Stimulated activated CD8-positive, alpha-beta memory T cell treated with anti-CD3 and anti-CD28 coated beads, Interleukin-12 subunit alpha, Interleukin-12 subunit beta, amount 100 ng/mL, for 4 hours (primary cell): ENCODE results near the gene TRIP6.

Experiments
- DNase-seq: peaks from one replicate; pipeline ENCODE4 v3.0.0-alpha.2; 2020; ENCODE audit warnings: low read depth

Gene TRIP6, protein sequence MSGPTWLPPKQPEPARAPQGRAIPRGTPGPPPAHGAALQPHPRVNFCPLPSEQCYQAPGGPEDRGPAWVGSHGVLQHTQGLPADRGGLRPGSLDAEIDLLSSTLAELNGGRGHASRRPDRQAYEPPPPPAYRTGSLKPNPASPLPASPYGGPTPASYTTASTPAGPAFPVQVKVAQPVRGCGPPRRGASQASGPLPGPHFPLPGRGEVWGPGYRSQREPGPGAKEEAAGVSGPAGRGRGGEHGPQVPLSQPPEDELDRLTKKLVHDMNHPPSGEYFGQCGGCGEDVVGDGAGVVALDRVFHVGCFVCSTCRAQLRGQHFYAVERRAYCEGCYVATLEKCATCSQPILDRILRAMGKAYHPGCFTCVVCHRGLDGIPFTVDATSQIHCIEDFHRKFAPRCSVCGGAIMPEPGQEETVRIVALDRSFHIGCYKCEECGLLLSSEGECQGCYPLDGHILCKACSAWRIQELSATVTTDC

DNA sequence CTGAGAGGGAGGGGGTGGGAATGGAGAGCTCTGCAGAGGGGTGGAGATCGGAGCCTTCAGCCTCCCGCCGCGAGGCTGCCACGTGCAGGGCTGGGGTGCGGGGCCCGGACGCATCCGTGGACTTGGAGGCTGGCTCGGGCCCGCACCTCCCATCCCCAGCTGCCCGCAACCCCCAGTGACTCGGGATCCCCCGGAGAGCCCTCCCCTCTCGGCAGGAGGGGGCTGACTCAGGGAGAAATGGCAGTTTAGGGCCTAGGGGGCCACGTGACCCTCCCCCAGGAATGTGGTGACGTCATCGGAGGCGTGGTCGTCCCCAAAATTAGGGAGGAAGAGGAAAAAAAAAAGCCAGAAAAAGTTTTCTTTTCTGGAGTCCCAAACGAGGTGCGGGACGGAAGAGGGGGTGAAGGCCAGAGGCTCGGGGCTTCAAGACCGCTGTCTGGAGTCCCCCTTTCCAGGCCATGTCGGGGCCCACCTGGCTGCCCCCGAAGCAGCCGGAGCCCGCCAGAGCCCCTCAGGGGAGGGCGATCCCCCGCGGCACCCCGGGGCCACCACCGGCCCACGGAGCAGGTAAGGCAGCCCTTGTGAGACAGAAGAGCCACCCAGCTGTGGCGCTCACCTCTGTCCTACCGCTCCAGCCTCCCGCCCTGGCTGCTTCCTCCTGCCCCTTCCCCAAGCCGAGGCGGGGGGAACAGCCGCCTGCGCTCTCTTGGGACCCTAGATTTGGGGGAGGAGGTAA is at the start of gene TRIP6:
TSS of gene TRIP6 (plus strand) at position 348 of the 736 bp plus-strand sequence. CDS start at position 459, 111 bp downstream.
- DNase-seq = no peak

GRCh38 chr7:100818366-100818765 is 48.8 kb upstream of the TRIP6 start:
- no peak for DNase-seq

DNA sequence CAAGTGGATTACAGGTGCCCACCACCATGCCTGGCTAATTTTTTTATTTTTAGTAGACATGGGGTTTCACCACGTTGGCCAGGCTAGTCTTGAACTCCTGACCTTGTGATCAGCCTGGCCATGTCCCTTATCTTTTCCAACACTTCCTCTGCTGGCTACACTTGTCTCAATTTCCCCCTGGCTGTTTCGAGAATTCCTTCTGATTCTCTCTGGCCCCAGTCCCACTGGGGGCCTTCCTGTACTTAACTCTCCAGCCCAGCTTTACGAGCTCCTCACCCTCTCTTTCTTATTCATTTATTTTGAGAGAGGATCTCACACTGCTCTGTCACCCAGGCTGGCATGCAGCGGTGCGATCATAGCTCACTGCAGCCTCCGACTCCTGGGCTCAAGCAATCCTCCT is 48.4 kb upstream of the TRIP6 start:
- DNase-seq = no peak

- DNase-seq = no peak
Measured at GRCh38 chr7:100819586-100819985, 47.6 kb upstream of the TRIP6 start.

- no peak for DNase-seq
Measured at GRCh38 chr7:100822236-100823139, 44.7 kb upstream of the TRIP6 start.

DNA sequence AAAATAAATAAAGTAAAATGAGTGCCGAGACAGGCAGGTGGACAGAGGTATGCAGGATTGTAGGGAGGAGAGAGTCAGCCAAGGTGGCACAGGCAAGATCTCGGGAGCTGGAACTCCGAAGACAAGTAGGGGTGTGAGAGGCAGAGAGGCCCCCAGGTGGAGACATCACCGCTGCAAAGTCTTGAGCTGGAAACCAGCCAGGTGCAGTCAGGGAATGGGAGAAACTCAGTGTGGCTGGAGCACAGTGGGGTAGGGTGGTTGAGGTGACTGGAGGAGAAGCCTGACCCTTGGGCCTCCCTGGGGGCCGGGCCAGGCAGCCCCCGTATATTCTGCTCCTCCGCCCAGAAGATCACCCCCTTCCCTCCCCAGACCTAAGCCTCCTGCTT is 44.1 kb upstream of the TRIP6 start:
- DNase-seq = no peak

DNA sequence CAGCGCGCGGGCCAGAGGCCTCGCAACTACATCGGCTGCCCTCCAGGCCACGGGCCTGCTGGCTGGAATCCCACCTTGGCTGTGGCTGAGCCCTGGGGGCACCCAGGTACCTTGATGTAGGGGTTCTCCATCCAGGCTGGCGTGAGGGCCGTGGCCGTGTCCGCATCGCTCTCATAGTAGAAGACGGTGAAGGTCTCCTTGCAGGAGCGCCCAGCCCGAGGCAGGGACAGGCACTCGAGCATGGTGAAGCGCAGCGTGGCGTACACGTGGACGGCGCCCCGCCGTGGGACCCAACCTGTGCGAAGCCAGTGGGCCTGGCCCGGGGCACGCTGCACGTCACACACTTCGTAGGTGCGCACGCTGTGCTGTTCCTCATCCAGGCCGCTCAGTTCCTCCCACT is 43.7 kb upstream of the TRIP6 start:
- DNase-seq = no peak

GRCh38 chr7:100824499-100825214 is 42.5 kb upstream of the TRIP6 start:
- no peak for DNase-seq

- no peak for DNase-seq
Measured at GRCh38 chr7:100825215-100825671, 41.9 kb upstream of the TRIP6 start.

DNA sequence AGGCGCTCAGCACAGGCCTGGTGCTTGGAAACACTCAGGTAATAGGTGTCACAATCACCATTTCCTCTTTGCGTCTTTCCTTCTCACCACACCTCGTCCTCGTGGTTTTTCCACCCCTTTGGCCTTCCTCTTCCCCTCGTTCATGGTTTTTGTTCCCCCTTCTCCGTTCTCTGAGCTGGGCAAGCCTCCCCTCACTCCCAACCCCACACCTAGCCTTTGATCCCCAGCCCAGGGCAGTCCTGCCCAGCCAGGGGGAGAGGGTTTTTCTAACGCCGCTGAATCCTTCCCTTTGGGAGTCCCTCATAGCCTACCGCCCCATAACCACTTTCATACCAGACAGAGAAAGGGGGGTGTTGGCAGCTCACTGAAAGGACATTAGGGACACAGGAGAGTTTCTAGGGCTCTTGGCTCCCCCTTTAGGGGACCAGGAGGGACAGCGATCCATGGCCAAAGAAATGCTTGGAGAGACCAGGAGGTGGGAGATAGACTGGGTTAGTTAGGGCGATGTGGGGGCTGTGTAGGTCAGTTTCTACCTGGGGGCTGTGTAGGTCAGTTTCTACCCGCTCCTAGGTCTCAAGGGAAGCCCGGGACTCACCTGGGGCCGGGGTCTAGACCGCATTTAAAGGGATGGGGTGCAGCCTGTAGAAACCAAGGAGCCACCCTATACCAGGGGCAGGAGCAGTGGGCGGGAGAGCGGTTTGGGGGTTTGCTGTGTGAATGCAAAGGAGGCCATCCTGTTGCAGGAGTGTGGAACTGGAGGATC is 41.3 kb upstream of the TRIP6 start:
- no peak for DNase-seq

GRCh38 chr7:100826514-100827329 is 40.5 kb upstream of the TRIP6 start:
- no peak for DNase-seq

DNA sequence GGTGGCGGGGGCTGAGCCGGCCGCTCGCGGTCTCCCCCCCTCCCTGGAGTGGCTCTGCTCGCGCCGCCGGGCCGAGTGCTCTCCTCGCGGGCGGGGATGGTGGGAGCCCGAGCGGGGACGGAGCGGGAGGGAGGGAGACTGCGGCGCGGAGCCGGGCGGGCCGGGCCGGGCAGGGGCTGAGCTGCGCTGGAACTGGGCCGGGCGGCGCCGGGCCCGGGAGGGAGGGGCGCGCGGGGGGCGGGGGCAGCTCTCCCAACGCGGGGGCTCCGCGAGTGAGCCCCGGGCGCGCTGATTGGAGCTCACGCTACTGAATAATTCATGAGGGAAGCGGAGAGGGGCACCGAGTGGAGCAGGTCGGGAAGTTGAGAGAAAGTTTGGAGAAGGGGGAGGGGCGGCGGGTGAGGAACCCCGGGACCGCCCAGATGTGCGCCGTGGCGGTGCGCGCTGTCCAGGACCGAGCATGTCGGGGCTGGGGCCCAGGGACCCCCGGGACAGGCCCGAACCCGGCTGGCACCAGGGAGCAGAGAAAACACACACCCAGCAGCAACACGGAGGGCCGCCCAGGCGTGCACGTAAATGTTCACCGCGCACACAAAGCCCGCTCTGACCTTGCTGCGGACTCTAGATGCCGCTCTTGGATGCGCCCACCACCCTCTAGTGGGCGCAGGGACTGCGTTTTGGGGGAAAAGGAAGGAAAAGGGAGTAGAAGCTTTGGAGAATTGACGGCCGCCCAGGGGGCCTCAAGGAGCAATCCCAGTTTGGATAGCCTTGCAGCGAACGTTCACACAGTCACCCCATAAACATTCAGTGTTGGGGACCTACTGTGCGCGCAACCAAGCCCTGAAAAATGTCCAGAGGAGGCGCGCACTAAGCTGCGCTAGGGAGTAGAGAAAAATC is 39.6 kb upstream of the TRIP6 start, which contains the start of gene EPHB4:
TSS of gene EPHB4 (minus strand) at position 194 of the 897 bp plus-strand sequence. CDS start 493 bp downstream, outside the sequence.
- no peak for DNase-seq

DNA sequence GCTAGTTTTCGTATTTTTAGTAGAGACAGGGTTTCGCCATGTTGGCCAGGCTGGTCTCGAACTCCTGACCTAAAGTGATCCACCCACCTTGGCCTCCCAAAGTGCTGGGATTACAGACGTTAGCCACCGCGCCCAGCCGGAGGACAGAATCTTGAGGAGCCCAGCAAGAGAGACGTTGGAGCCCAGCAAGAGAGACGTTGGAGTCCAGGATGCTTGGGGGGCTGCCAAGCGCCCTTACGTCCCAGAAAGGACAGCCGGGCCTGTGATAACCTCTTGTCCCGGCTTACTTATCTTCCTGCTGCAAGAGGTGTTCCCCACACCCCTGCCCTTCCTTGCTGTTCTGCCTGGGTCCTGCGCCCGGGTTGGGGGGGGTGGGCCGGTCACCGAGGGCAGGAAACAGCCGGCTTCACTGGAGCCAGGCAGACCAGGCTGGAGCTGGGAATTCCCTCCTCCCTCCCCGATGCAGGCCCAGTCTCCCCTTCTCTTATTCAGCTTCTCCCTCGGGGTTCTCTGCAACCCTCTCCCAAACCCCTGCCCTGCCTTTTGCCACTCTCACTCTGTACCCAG is 38.0 kb upstream of the TRIP6 start:
- no peak for DNase-seq

DNA sequence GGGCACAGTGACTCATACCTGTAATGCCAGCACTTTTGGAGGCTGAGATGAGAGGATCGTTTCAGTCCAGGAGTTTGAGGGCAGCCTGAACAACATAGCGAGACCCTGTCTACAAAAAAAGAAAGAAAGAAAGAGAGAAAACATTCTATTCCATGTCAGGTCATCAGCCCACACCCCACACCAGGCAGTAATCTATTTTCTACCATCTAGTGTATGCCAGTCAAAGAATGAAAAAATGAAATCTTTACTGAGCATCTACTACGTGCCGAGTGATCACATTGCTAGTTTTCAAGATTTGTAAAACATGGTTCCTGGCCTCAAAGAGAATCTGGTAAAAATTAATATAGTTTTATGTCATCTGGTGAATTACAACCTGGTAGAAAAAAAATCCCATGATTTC is 36.8 kb upstream of the TRIP6 start:
- no peak for DNase-seq

DNA sequence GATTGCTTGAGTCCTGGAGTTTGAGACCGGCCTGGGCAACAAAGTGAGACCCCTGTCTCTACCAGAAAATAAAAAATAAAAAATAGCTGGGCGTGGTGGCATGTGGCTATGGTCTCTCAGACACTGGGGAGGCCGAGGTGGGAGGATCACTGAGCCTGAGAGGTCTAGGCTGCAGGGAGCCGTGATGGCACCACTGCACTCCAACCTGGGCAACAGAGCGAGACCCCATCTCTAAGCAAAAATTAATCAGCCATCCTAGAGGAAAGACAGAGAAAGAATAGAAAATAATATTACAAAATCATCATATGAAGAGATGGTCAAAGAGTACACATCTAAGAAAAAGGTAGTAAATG is 34.9 kb upstream of the TRIP6 start:
- no peak for DNase-seq

GRCh38 chr7:100835903-100836811 is 31.0 kb upstream of the TRIP6 start:
- no peak for DNase-seq

DNA sequence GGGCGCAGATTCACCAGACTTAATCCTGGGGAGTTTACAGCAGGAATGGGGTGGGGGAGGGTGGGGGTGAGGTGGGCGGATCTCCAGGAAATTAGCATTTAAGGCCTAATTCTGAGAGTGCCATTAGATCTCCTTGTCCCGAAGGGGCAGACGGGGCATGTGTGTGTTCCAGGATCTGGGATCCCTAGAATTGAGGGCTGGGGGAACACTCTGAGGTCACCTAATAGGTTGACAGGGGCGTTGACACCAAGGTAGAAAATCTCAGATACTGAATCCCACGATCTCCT is 30.4 kb upstream of the TRIP6 start:
- DNase-seq = no peak
